WI38 (cell line): ENCODE data around the gene TMOD1.
"Not testable (repeated sequence)": the region's sequence is repeated elsewhere in the genome, so short reads cannot be mapped to it uniquely, and the experiment has no call there.

ENCODE experiments used
- H3K4me3 ChIP-seq: 2 replicates; pipeline ENCODE4 v1.5.1; 2011; ENCODE audit warnings: low read depth, mild to moderate bottlenecking, control low read depth, low read length
- TF ChIP-seq, protein P1 (sequence below): IDR thresholded peaks from 2 replicates; pipeline ENCODE4 v1.5.1; 2012; ENCODE audit warnings: low read depth, mild to moderate bottlenecking, control low read depth, low read length

The TMOD1 gene

DNA sequence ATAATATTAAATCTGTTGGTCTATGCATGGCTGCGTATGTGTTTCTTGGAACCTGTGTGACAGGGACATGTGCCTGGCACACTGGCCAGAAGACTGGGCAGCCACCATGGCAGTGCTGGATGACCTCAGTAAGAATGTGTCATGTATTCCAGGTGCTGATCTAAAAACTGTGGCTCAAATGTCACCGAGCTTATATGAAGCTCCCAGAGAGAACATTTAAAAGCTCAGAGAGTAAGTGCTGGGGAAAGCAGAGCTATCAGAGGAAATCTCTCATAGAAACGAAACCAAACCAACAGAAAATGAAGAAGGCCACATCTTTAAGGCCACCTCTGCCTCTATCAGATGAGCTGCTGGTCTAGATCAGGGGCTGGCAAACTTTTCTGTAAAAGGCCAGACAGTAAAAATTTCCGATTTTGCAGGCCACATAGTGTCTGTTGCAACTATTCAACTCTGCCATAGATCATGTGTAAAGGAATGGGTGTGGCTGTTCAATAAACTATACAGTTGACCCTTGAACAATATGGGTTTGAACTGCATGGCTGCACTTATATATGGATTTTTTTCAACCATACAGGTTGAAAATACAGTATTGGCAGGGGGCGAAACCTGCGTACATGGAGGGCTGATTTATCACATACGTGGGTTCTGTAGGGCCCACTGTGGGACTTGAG, 99.9 kb downstream of the TMOD1 start:
- TF ChIP-seq, protein P1, sequence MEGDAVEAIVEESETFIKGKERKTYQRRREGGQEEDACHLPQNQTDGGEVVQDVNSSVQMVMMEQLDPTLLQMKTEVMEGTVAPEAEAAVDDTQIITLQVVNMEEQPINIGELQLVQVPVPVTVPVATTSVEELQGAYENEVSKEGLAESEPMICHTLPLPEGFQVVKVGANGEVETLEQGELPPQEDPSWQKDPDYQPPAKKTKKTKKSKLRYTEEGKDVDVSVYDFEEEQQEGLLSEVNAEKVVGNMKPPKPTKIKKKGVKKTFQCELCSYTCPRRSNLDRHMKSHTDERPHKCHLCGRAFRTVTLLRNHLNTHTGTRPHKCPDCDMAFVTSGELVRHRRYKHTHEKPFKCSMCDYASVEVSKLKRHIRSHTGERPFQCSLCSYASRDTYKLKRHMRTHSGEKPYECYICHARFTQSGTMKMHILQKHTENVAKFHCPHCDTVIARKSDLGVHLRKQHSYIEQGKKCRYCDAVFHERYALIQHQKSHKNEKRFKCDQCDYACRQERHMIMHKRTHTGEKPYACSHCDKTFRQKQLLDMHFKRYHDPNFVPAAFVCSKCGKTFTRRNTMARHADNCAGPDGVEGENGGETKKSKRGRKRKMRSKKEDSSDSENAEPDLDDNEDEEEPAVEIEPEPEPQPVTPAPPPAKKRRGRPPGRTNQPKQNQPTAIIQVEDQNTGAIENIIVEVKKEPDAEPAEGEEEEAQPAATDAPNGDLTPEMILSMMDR, result no peak
- no peak overlapping the region for H3K4me3 ChIP-seq

DNA sequence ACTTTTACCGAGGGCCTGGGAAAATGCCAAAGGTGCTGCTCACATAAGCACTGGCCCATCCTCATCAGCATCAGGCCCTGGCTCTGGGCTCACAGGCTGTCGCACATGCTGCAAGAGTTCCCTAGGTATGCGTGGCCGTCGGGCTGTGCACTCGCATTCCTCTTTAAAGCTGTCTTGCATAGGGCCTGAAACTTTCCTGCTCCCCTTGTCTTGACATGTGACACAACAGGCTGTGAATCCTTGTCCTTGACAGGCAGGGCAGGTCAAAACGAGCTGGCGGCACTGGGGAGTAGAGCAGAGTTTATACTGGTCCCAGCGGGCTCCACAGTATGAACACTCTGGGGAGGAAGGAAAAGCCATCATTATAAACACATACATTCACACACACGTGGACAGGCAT, 101.0 kb downstream of the TMOD1 start:
- no peak overlapping the region for H3K4me3 ChIP-seq
- TF ChIP-seq, protein P1, result no peak

DNA sequence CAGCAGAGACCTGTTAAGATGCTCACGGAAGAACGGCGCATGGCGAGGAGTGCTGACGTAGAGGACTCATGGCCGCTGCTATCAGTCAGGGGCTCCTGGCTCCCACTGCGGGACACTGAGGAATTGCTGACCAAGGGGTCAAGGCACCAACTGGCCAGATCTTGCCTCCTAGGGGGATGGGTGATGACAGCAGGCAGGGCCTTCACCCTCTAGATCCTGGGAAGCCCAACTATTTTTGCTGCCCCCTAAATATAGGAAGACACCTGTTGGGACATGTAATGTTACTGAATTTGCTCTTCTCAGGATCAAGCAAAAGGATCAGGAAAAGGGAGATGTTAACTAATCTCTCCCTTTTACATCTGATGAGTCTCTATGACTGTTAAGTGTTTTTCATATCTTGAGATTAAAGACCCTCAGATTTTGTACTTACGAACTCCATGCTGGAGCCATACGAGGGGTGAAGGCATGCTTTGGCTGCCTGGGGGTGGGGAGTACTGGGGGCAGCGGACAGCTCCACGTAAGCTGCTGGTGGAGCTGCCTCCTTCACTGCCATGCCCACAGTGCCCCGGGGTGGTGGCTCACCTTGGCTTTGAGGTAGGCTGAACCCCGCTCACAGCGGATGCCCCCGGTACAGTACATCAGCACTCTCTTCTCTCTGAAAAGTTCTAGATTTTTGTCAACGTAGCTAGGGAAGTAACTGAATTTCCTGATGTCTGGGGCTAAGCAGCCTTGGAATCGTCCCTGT, 103.6 kb downstream of the TMOD1 start:
- TF ChIP-seq, protein P1, result no peak
- H3K4me3 ChIP-seq, result no peak overlapping the region

DNA sequence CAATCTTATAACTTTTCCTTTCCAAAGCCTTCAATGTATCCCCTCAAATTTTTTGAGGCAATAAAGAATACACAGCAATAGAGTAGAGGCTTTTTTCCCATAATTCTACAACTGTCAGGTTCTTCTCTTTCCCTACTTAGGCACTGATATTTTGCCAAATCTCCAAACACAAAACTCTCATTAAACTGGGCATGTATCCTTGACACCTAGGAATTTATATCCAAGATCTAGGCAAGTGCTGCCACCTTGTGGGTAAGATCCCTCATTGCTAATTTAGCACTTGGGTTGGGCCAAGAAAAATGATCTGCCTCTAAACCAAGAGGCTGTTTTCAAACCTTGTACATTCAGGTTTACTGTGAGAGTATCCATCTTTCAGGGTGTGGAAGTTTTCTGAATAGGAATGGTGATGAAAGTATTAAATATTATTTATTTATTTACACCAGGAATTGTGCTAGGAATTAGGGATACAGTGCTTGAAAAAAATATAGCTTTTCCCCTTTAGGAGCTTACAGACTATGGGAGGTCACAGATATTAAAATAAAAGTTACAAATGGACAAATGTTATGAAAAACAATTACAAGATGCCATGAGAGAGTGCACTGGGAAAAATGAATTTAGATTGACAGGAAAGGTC, 114.1 kb downstream of the TMOD1 start:
- TF ChIP-seq, protein P1, result peak; percentile 60
- no peak overlapping the region for H3K4me3 ChIP-seq

DNA sequence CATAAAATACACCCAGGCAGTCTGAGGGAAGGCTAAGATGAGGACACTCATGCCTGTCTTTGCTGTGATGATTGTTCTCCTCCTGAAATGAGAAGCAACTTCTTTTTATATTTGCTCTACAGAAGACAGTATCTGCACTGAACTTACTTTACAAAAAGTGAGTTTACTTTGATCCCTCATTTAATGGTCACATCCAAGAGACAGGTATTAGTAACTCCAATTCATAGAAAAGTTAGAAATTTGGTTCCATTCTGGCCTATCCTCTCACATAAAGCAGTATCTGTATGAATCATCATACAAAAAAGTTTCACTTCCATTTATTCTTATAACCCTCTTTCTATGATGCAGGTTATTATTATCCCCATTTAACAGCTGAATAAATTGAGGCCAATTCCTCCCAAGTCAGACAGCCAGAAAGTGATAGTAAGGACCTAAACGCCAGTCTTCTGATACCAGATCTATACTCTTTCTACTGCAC, 116.5 kb downstream of the TMOD1 start:
- no peak overlapping the region for H3K4me3 ChIP-seq
- TF ChIP-seq, protein P1, result no peak

DNA sequence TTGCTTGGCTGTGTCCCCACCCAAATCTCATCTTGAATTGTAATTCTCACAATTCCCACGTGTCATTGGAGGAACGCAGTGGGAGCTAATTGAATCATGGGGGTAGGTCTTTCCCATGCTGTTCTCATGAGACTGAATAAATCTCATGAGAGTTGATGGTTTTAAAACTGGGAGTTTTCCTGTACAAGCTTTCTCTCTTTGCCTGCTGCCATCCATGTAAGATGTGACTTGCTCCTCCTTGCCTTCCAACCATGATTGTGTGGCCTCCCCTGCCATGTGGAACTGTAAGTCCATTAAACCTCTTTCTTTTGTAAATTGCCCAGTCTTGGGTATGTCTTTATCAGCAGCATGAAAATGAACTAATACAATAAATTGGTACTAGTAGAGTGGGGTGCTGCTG, 118.6 kb downstream of the TMOD1 start:
- not testable (repeated sequence) for H3K4me3 ChIP-seq

DNA sequence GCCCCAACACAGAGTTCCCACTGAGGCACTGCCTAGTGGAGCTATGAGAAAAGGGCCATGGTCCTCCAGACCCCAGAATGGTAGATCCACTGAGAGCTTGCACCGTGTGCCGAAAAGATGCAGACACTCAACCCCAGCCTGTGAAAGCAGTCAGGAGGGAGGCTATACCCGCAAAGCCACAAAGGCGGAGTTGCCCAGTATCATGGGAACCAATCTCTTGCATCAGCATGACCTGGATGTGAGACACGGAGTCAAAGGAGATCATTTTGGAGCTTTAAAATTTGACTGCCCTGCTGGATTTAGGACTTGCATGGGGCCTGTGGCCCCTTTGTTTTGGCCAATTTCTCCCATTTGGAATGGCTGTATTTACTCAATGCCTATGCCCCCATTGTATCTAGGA, 121.0 kb downstream of the TMOD1 start:
- not testable (repeated sequence) for H3K4me3 ChIP-seq

DNA sequence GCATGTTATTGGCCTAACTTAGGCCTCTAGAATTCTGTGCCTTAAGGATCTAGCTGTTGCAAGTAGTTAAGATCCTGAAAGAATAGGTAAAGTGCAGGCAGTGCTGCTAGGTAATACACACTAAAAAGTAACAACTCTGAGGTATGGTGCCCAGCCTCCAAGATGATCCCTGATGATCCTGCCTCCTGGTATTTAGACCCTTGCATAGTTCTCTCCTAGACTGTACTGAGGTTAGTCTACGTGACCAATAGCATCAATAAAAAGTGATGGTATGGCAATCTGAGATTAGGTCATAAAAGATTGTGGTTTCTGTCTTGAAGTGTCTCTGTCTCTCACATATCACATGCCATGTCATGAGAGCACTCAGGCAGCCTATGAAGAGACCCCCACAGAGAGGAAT, 122.5 kb downstream of the TMOD1 start:
- TF ChIP-seq, protein P1, result no peak
- no peak overlapping the region for H3K4me3 ChIP-seq
